Measurements from ENCODE around the gene UGT1A5. TPM values are rescaled to one million over a fixed set of nuclear protein-coding genes. Genes with fewer than 3 reads are reported as not detected.

The UGT1A5 gene
- polyA plus RNA-seq, 1 of the 3 experiments (the other 2 are of a cell fraction) = not detected

GRCh38 chr2:233811732-233812131, 99.0 kb downstream of the UGT1A5 start:
- H3K4me2 ChIP-seq = no peak overlapping the region
- H3K36me3 ChIP-seq (replicated peaks in 1 of 2; ENCODE audit: control insufficient read depth in 1 of 2, insufficient read depth in 2 of 2, low read length in 1 of 2) = no peaks in the 10 kb centered on the region
- H3K27me3 ChIP-seq (ENCODE audit: insufficient read depth) = no peaks in the 10 kb centered on the region; the same call in 1 of the 2 replicates
- H3K4me3 ChIP-seq (ENCODE audit: low read depth in 2 of 2, low read length in 1 of 2) = no peak overlapping the region
- H3K9me2 ChIP-seq = no peaks in the 10 kb centered on the region
- H3K4me1 ChIP-seq (ENCODE audit: control insufficient read depth in 1 of 2, insufficient read depth in 2 of 2, low read depth in 1 of 2, low read length in 1 of 2) = peaks cover 0 to 3% of the 10 kb centered on the region in 2 experiments; a peak in 1 of 4 replicates
- no peak overlapping the region for H3K9ac ChIP-seq
- no peak overlapping the region for H2AFZ ChIP-seq (ENCODE audit: low read depth)
- POLR2A ChIA-PET = no interaction called here
- WGBS (ENCODE audit: low lambda C conversion rate) = 14% methylated on average over 1 of the region's 8 CpGs
- H3K9me3 ChIP-seq = no peaks in the 10 kb centered on the region
- CTCF ChIA-PET = no interaction called here
- no peak for DNase-seq
- H3K79me2 ChIP-seq (ENCODE audit: insufficient read depth) = no peaks in the 10 kb centered on the region
- H4K20me1 ChIP-seq (ENCODE audit: insufficient read depth) = no peaks in the 10 kb centered on the region
- H3F3A ChIP-seq (replicated peaks; ENCODE audit: insufficient read depth) = no peaks in the 10 kb centered on the region
- TF ChIP-seq SIN3A (IDR thresholded peaks at IDR 0.05; ENCODE audit: borderline replicate concordance, low read depth, low read length) (no peak), JUND (IDR thresholded peaks at IDR 0.05) (no peak), ELF1 (IDR thresholded peaks at IDR 0.05) (no peak), RCOR1 (IDR thresholded peaks at IDR 0.05; ENCODE audit: low read length) (no peak), ZBTB33 (IDR thresholded peaks at IDR 0.05; ENCODE audit: borderline replicate concordance, low read depth) (no peak)
- no peak overlapping the region for H3K27ac ChIP-seq (ENCODE audit: low read depth in 2 of 2, low read length in 1 of 2)

- Histone ChIP-seq H4K20me1 (ENCODE audit: insufficient read depth) (no peaks in the 10 kb centered on the region), H3F3A (replicated peaks; ENCODE audit: insufficient read depth) (no peaks in the 10 kb centered on the region), H3K9me3 (no peaks in the 10 kb centered on the region), H3K9me2 (no peaks in the 10 kb centered on the region), H3K27ac (ENCODE audit: low read depth in 2 of 2, low read length in 1 of 2) (no peak overlapping the region), H3K36me3 (replicated peaks in 1 of 2; ENCODE audit: control insufficient read depth in 1 of 2, insufficient read depth in 2 of 2, low read length in 1 of 2) (no peaks in the 10 kb centered on the region), H2AFZ (ENCODE audit: low read depth) (no peak overlapping the region), H3K79me2 (ENCODE audit: insufficient read depth) (no peaks in the 10 kb centered on the region), H3K4me1 (ENCODE audit: control insufficient read depth in 1 of 2, insufficient read depth in 2 of 2, low read depth in 1 of 2, low read length in 1 of 2) (peaks cover 0 to 3% of the 10 kb centered on the region in 2 experiments; a peak in 1 of 4 replicates), H3K4me2 (no peak overlapping the region), H3K4me3 (ENCODE audit: low read depth in 2 of 2, low read length in 1 of 2) (no peak overlapping the region), H3K27me3 (ENCODE audit: insufficient read depth) (no peaks in the 10 kb centered on the region; the same call in 1 of the 2 replicates), H3K9ac (no peak overlapping the region)
- ChIA-PET POLR2A (no interaction called here), CTCF (interaction anchor here (1.3 kb wide), 1 partner anchor 105 kb away, joined by 3 read pairs; no protein-coding TSS in a partner anchor)
- DNase-seq = no peak
- 51% methylated on average over 3 of the region's 3 CpGs for WGBS (ENCODE audit: low lambda C conversion rate)
- TF ChIP-seq EP300 (IDR thresholded peaks at IDR 0.05; ENCODE audit: borderline replicate concordance in 1 of 2, low read depth in 1 of 2, low read length in 1 of 2) = no peak
- no peak for TF ChIP-seq EZH2phosphoT487 (IDR thresholded peaks at IDR 0.05; ENCODE audit: borderline replicate concordance, low read depth)
- TF ChIP-seq RXRA (IDR thresholded peaks at IDR 0.05; ENCODE audit: borderline replicate concordance, low read depth) = no peak
- no peak for TF ChIP-seq ZBTB33 (IDR thresholded peaks at IDR 0.05; ENCODE audit: borderline replicate concordance, low read depth)
- TF ChIP-seq RCOR1 (IDR thresholded peaks at IDR 0.05; ENCODE audit: low read length) = no peak
- TF ChIP-seq POLR2AphosphoS5 (IDR thresholded peaks at IDR 0.05; ENCODE audit: low read depth, low read length) = no peak
- no peak for TF ChIP-seq FOXJ3 (CRISPR knock-in tag; IDR thresholded peaks at IDR 0.05)
- no peak for TF ChIP-seq MEF2A (IDR thresholded peaks at IDR 0.05; ENCODE audit: borderline replicate concordance, low read depth)
- TF ChIP-seq CTCF (IDR thresholded peaks at IDR 0.05) = no peak
- no peak for TF ChIP-seq GABPA (IDR thresholded peaks at IDR 0.05; ENCODE audit: low read depth)
- TF ChIP-seq FOXM1 (IDR thresholded peaks at IDR 0.05; ENCODE audit: low read depth) = no peak
- TF ChIP-seq PBX3 (IDR thresholded peaks at IDR 0.05) = no peak
- no peak for TF ChIP-seq TAF1 (IDR thresholded peaks at IDR 0.05; ENCODE audit: borderline replicate concordance, low read depth, low read length)
- TF ChIP-seq MXI1 (IDR thresholded peaks at IDR 0.05; ENCODE audit: low read depth, low read length) = no peak
- no peak for TF ChIP-seq RFX5 (IDR thresholded peaks at IDR 0.05; ENCODE audit: low read length)
- TF ChIP-seq TEAD4 (IDR thresholded peaks at IDR 0.05; ENCODE audit: borderline replicate concordance, insufficient read depth) = no peak
- no peak for TF ChIP-seq NRF1 (IDR thresholded peaks at IDR 0.05; ENCODE audit: low read depth, low read length)
- TF ChIP-seq RAD21 (IDR thresholded peaks at IDR 0.05; ENCODE audit: low read length) = no peak
These were observed 100.7 kb downstream of the UGT1A5 start for GRCh38 chr2:233813236-233814055.
